K562 (cell line): ENCODE measurements around the gene RAB4B. TPM values are rescaled to one million over a fixed set of nuclear protein-coding genes. Genes with fewer than 3 reads are reported as not detected.
A peak's percentile ranks its signal among the peaks of the same experiment; 100 is the strongest.

Experiments used
- FOXK1 ChIP-seq: sonication (generic); formaldehyde crosslinking; IDR thresholded peaks from 2 replicates; pipeline ENCODE4 v1.8.0; 2022; ENCODE audit warnings: missing genetic modification reagents, mild to moderate bottlenecking, borderline replicate concordance
- HMG20B ChIP-seq: fragments of 250-450 bp; sonication (Bioruptor Pico); IDR thresholded peaks from 2 replicates; pipeline ENCODE4 v1.5.0; 2021; ENCODE audit warnings: mild to moderate bottlenecking
- MAFF ChIP-seq: IDR thresholded peaks from 2 replicates; pipeline ENCODE4 v1.6.1; 2012; ENCODE audit warnings: low read length, improper control_type of control experiment
- NELFE ChIP-seq: IDR thresholded peaks from 2 replicates; pipeline ENCODE4 v1.6.1; 2011; ENCODE audit warnings: mild to moderate bottlenecking; ENCODE audit not compliant: insufficient read depth, insufficient read length
- PTBP1 ChIP-seq: fragments of 200-400 bp; formaldehyde crosslinking; IDR thresholded peaks from 2 replicates; pipeline ENCODE4 v1.6.1; 2017; ENCODE audit warnings: low read depth, low read length
- TFAP4 ChIP-seq: sonication (generic); formaldehyde crosslinking; IDR thresholded peaks from 2 replicates; pipeline ENCODE4 v1.8.0; 2022; ENCODE audit warnings: missing genetic modification reagents, mild to moderate bottlenecking, moderate library complexity, borderline replicate concordance
- XRCC5 ChIP-seq: fragments of 200-400 bp; formaldehyde crosslinking; IDR thresholded peaks from 2 replicates; pipeline ENCODE4 v1.6.1; 2017; ENCODE audit warnings: low read depth, mild to moderate bottlenecking, low read length
- ZBTB12 ChIP-seq: fragments of 250-450 bp; sonication (Bioruptor Pico); IDR thresholded peaks from 2 replicates; pipeline ENCODE4 v1.4.0; 2020
- ZKSCAN3 ChIP-seq: fragments of 250-450 bp; sonication (Bioruptor Pico); IDR thresholded peaks from 2 replicates; pipeline ENCODE4 v1.4.0; 2020
- ZNF431 ChIP-seq: sonication (generic); formaldehyde crosslinking; IDR thresholded peaks from 2 replicates; pipeline ENCODE4 v1.8.0; 2022; ENCODE audit warnings: mild to moderate bottlenecking, missing genetic modification reagents
- ZNF507 ChIP-seq: conservative IDR thresholded peaks from 2 replicates; pipeline ENCODE4 v1.6.1; 2017; ENCODE audit warnings: missing genetic modification characterization, missing compliant biosample characterization
- ZNF707 ChIP-seq: fragments of 250-450 bp; sonication (Bioruptor Pico); conservative IDR thresholded peaks from 2 replicates; pipeline ENCODE4 v1.8.0; 2022; ENCODE audit warnings: inconsistent platforms, mild to moderate bottlenecking, moderate library complexity
- polyA plus RNA-seq, 8 experiments: library from polyadenylated mRNA; depleted of rRNA in 4 of 8; stranded (reverse) in 5 of 8; unstranded in 3 of 8; fragments of >200 nt; fragmentation: Nextera tagmentation in 2 of 8; fragmentation: Illumina TruSeq in 1 of 8; extraction: Ambion mirVana in 2 of 8; extraction: Trizol in 1 of 8; gene quantifications; 2 replicates each; pipeline versions ENCODE4 v1.2.1 to v1.2.3, GENCODE V29; 2011 to 2014; ENCODE audit warnings: inconsistent platforms in 1 of 8, missing spikeins in 1 of 8
- total RNA-seq, 7 experiments: library from RNA; depleted of rRNA in 6 of 7; stranded (reverse); fragments of >200 nt in 6 of 7; fragmentation: Illumina TruSeq in 2 of 7; extraction: Trizol in 2 of 7; gene quantifications; 2 replicates each; pipeline versions ENCODE4 v1.2.1 to v1.2.3, GENCODE V29; 2011 to 2021; ENCODE audit warnings: low replicate concordance in 1 of 7
- TF ChIP-seq, protein P1 (sequence below): sonication (generic); formaldehyde crosslinking; IDR thresholded peaks from 2 replicates; pipeline ENCODE4 v1.8.0; 2022; ENCODE audit warnings: mild to moderate bottlenecking, missing genetic modification reagents
- TF ChIP-seq, protein P2 (sequence below): fragments of 450-650 bp; IDR thresholded peaks from 2 replicates; pipeline ENCODE4 v1.6.1; 2018; ENCODE audit not compliant: partially characterized antibody
- TF ChIP-seq, protein P3 (sequence below), 2 experiments: fragments of 450-650 bp in 1 of 2; sonication (generic) in 1 of 2; formaldehyde crosslinking; conservative IDR thresholded peaks; 2 replicates each; pipeline versions ENCODE4 v1.4.0 to v1.8.1; 2020 to 2022; ENCODE audit warnings: mild to moderate bottlenecking in 1 of 2, missing genetic modification reagents in 1 of 2
- TF ChIP-seq, protein P4 (sequence below): fragments of 250-450 bp; sonication (Bioruptor Pico); IDR thresholded peaks from 2 replicates; pipeline ENCODE4 v1.9.0; 2021; ENCODE audit warnings: mild to moderate bottlenecking, inconsistent platforms

RAB4B gene
- total and polyA plus RNA-seq, 9 of the 15 experiments (the other 6 are each of a cell fraction or from before 2014, with no cell fraction given), result 0.28 to 20.4 (median 9.0) TPM

GRCh38 chr19:40750058-40750873 lies 27.8 kb upstream of the RAB4B start, which contains the start of gene ACTMAP (continued):
- TF ChIP-seq MAFF, result no peak
- peak; percentile 98 for TF ChIP-seq TFAP4 (CRISPR knock-in tag)
- TF ChIP-seq, protein P1, sequence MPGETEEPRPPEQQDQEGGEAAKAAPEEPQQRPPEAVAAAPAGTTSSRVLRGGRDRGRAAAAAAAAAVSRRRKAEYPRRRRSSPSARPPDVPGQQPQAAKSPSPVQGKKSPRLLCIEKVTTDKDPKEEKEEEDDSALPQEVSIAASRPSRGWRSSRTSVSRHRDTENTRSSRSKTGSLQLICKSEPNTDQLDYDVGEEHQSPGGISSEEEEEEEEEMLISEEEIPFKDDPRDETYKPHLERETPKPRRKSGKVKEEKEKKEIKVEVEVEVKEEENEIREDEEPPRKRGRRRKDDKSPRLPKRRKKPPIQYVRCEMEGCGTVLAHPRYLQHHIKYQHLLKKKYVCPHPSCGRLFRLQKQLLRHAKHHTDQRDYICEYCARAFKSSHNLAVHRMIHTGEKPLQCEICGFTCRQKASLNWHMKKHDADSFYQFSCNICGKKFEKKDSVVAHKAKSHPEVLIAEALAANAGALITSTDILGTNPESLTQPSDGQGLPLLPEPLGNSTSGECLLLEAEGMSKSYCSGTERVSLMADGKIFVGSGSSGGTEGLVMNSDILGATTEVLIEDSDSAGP, result no peak
- peak; percentile 72; the same call in 1 of the 2 replicates for TF ChIP-seq ZBTB12 (CRISPR knock-in tag)
- no peak for TF ChIP-seq NELFE
- no peak for TF ChIP-seq ZNF431 (CRISPR knock-in tag)
- TF ChIP-seq, protein P2, sequence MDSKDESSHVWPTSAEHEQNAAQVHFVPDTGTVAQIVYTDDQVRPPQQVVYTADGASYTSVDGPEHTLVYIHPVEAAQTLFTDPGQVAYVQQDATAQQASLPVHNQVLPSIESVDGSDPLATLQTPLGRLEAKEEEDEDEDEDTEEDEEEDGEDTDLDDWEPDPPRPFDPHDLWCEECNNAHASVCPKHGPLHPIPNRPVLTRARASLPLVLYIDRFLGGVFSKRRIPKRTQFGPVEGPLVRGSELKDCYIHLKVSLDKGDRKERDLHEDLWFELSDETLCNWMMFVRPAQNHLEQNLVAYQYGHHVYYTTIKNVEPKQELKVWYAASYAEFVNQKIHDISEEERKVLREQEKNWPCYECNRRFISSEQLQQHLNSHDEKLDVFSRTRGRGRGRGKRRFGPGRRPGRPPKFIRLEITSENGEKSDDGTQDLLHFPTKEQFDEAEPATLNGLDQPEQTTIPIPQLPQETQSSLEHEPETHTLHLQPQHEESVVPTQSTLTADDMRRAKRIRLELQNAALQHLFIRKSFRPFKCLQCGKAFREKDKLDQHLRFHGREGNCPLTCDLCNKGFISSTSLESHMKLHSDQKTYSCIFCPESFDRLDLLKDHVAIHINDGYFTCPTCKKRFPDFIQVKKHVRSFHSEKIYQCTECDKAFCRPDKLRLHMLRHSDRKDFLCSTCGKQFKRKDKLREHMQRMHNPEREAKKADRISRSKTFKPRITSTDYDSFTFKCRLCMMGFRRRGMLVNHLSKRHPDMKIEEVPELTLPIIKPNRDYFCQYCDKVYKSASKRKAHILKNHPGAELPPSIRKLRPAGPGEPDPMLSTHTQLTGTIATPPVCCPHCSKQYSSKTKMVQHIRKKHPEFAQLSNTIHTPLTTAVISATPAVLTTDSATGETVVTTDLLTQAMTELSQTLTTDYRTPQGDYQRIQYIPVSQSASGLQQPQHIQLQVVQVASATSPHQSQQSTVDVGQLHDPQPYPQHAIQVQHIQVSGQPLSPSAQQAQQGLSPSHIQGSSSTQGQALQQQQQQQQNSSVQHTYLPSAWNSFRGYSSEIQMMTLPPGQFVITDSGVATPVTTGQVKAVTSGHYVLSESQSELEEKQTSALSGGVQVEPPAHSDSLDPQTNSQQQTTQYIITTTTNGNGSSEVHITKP, result peak; percentile 42
- no peak for TF ChIP-seq PTBP1
- TF ChIP-seq XRCC5, result peak; percentile 79
- no peak for TF ChIP-seq FOXK1
- TF ChIP-seq ZNF507, result no peak
- TF ChIP-seq, protein P3, sequence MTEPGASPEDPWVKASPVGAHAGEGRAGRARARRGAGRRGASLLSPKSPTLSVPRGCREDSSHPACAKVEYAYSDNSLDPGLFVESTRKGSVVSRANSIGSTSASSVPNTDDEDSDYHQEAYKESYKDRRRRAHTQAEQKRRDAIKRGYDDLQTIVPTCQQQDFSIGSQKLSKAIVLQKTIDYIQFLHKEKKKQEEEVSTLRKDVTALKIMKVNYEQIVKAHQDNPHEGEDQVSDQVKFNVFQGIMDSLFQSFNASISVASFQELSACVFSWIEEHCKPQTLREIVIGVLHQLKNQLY (CRISPR knock-in tag; conservative IDR thresholded peaks at IDR 0.05), result peak in 1 of 2 experiments; percentile 96; a peak in 2 of 4 replicates
- no peak for TF ChIP-seq HMG20B (CRISPR knock-in tag)
- TF ChIP-seq, protein P4, sequence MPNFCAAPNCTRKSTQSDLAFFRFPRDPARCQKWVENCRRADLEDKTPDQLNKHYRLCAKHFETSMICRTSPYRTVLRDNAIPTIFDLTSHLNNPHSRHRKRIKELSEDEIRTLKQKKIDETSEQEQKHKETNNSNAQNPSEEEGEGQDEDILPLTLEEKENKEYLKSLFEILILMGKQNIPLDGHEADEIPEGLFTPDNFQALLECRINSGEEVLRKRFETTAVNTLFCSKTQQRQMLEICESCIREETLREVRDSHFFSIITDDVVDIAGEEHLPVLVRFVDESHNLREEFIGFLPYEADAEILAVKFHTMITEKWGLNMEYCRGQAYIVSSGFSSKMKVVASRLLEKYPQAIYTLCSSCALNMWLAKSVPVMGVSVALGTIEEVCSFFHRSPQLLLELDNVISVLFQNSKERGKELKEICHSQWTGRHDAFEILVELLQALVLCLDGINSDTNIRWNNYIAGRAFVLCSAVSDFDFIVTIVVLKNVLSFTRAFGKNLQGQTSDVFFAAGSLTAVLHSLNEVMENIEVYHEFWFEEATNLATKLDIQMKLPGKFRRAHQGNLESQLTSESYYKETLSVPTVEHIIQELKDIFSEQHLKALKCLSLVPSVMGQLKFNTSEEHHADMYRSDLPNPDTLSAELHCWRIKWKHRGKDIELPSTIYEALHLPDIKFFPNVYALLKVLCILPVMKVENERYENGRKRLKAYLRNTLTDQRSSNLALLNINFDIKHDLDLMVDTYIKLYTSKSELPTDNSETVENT (CRISPR knock-in tag), result no peak
- TF ChIP-seq ZNF707, result no peak
- TF ChIP-seq ZKSCAN3 (CRISPR knock-in tag), result no peak
